SIG-M5 treated with dmso at 0.1 percent for 504 hours (cell line): ENCODE measurements around the gene TUFM.
"Not testable (repeated sequence)": the region's sequence is repeated elsewhere in the genome, so short reads cannot be mapped to it uniquely, and the experiment has no call there.

ENCODE experiments used
- DNase-seq: peaks from one replicate; lab custom pipeline; 2025; ENCODE audit not compliant: unreplicated experiment; lab: John Stamatoyannopoulos, UW

TUFM gene

DNA sequence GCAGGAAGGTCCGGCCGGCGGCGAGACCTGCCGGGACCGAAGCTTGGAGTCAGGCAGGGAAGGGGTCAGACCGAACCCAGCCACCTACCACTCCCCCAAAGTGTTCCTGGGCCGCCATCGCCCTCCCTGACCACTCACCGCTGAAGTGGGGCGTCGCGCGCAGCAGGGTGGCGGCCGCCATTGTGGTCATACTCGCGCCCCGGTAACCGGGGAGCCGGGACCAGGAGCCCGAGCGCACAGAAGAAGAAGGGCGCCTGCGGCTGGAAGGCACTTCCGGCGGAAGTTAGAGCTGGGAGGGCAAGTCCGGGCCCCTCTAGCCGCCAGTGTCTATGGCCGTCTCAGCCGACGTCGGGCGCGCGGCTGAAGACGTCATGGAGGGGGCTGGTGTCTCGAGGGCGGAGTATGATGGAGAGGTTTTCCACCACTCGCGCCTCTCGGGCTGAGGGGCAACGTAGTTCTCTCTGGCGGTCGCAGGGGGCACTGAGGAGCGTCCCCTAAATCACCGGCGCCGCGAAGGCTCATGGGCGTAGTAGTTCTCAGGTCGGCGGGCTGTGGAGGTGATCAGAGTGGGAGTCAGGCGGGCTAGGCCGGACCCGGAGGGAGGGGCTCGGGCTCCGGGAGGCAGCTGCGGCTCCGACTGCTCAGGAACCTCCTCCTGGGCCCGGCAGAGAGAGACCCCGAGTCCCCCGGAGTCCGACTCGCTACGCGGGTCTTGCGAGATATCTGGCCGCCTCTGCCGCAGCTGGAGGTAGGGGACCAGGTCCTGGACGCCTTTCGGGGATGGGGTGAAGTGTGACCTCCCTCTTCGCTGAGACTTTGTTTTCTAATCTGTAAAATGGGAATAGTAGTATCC, at the start of gene TUFM:
Gene TUFM, minus strand, starts transcription at position 269 of the 853 bp plus-strand sequence. Its CDS starts 79 bp downstream, at position 190.
- DNase-seq: peak; percentile 97

DNA sequence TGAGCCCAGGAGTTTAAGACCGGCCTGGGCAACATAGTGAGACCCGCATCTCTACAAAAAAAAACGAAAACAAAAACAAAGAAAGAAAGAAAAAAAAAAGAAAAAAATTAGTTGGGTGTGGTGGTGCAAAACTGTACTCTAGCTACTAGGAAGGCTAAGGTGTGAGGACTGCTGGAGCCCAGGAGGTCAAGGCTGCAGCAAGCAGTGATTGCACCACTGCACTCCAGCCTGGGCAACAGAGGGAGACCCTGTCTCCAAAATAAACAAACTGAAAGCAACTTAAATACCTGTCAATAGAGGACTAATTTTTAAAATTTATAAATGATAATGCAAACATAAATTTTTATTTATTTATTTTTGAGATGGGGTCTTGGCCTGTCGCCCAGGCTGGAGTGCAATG, 49.5 kb upstream of the TUFM start:
- DNase-seq: no peak

DNA sequence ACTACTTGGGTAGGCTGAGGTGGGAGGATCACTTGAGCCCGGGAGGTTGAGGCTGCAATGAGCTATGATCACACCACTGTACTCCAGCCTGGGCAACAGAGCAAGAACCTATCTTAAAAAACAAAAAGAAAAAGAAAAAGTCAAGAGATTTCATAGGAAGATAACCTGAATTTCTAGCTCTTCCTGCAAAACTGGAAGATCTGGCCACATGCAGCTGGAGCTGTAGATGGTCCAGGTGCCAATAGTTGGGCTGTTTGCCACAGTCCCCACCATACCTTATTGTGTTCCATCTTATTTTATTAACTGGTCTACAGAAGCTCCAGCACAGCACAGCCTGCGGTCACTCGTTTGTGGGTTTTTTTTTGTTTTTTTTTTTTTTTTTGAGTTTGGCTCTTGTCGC, 47.1 kb upstream of the TUFM start:
- no peak for DNase-seq

DNA sequence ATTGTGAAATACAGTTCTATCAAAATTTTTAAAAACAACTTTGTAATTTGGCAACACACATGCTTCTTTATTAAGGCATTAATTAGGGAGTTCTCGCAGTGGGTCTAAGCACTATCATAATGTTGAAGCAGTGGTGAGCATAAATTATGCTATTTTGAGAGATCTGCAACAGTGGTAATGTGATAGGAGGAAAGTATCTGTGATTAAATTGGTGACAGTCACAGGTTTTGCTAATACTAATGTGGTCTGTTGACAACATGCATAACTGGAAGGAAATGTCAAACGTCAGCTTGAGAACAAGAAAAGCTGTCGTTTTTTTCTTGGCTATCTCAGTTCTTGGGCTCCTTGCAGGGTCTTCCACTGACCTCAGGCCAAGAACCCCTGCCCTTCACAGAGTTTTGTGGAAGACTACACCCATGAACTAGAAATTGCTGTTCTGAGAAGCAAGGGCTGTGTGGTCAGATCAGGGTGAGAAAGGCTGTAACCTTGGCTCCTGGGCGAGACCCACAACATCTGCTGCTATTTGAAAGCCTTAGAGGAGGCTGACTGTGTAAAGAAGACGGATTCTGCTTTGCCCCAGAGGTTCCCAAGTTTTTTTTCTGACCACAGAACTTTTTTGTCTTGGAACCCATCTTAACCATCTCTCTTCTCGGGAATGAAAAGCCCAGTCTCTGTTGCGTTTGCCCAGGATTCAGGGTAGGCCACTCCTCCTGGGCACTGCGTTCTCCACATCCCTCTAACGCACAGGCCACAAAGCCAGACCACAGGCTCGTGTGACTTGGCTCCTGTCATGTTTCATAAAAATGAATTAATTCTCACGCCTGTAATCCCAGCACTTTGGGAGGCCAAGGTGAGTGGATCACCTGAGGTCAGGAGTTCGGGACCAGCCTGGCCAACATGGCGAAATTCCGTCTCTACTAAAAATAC, 46.1 kb upstream of the TUFM start:
- no peak for DNase-seq

DNA sequence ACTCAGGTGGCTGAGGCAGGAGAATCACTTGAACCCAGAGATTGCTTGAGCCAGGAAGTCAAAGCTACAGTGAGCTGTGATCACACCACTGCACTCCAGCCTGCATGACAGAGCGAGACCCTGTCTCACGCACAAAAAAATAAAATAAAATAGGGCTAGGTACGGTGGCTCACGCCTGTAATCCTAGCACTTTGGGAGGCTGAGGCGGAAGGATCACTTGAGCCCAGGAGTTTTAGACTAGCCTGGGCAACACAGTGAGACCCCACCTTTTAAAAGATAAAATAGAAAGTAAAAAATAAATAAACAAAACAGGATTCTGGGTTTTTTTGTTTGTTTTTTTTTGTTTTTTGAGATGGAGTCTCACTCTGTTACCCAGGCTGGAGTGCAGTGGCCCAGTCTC, 44.2 kb upstream of the TUFM start:
- not testable (repeated sequence) for DNase-seq

DNA sequence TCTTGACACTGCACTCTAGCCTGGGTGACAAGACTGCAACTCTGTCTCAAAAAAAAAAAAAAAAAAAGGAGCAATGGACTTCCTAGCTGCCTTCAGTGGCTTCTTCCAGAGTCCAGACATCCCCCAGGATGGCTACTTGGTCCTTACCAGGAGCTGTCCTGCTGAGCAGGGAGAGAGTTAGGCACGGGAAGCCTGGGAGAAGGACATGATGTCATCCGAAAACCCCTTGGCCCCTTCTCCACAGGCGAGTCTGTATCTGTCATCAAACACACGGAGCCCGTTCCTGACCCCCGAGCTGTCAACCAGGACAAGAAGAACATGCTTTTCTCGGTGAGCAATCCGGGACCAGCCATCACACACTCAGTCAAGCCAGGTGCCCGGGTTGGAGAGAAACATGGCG, 40.8 kb upstream of the TUFM start:
- DNase-seq: no peak

DNA sequence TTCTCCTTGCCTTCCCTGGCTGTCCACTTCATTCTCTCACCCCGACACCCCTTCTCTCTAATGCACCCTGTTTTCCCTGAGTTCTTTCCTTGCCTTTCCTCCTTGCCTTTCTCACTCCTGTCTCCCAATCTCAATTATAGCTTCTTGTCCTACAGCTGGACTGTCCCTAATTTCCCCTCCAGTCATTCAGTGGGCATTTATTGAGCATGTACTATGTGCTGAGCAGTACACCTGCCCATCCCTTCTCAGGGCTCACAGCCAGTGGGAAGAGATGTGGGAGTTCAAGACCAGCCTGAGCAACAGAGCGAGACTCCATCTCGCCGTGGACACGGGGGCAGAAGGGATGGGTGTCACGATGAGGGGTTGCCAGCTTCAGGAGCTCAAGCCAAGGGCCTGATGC, 37.9 kb upstream of the TUFM start:
- no peak for DNase-seq

DNA sequence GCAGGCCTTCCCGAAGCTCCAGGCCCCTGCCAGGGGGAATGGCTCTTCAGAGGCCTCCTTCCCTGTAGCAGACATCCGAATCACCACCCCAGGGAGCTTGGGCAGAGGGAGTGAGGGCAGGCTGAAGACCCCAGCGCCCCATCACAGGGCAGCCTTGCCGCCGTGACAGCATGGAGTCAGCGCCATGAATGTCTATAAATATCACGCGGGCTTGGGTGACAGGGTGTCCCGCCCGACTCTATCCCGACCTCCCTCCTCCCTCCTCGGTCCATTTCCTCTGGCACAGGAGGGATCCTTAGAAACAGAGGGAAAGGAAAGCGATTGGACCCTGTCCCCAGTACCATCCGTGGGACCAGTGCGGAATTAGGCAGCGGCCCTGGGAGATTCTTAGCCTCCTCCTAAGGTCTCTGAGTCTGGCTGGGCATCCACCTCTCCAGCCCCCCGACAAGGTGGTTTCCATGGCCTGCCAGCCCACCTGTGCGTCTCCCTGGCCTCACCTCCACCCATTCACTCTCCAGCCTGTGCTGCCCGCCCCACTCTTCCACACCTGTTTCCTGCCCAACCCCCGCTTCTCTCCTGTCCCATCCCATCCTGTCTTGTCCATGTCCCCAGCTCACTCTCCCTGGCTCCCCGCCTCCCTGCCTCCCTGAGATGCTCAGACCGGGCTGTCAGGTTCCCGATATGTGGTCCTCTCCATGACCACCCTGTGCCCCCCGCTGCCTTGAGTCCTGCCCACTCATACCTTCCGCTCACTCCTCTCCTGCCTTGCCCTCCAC, 37.3 kb upstream of the TUFM start:
- DNase-seq: no peak

DNA sequence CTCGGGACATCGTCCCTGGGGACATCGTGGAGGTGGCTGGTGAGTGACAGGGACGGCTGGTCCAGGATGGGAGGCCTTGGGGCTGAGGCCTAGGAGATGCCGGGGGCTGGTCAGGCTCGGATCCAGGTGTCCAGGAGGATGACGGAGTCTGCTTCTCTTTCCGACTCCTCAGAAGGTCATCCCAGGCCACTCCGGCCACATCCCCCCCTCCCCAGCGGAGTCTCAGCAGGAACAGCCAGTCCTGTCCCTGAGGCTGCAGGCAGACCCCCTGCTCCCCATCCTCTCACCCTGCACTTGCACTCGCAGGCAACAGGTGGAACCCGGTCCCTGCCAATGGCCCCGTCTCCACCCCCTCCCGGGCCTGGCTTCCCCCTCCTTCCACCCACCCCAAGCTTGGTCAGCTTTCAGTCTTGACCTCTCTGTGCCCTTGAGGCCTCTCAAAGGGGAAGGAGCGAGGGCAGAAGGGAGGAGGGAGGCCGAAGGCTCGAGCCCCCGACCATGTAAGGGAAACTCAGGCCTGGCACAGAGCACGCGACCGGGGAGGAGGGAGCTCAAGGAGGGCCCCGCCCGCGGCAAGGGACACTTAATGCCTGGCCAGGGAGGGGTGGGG, 36.5 kb upstream of the TUFM start:
- no peak for DNase-seq

DNA sequence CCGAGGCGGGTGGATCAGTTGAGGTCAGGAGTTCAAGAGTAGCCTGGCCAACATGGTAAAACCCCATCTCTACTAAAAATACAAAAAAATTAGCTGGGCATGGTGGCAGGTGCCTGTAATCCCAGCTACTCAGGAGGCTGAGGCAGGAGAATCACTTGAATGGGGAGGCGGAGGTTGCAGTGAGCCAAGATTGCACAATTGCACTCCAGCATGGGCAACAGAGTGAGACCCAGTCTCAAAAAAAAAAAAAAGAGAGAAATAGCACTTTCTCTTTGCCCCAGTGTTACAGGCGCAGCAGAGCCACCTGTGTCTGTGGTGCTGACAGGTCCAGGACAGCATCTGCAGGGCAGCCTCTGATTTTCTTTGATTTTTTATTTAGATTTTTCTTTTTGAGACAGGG, 35.4 kb upstream of the TUFM start:
- DNase-seq: not testable (repeated sequence)

DNA sequence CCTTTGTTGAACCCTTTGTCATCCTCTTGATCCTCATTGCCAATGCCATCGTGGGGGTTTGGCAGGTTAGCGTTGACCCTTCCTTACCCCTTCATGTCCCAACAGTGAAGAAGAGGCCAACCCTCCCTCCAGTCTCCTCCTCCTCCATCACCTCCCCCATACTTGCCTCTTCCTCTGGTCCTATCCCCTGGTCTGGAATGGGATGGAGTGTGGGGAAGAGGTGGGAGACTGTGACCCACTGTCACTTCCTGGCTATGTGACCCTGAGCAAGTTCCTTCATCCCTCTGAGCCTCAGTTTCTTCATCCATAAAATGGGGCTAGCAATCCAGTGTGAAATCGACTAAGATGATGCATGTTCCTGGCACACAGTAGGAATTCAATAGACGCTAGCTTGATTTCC, 34.8 kb upstream of the TUFM start:
- DNase-seq: no peak

DNA sequence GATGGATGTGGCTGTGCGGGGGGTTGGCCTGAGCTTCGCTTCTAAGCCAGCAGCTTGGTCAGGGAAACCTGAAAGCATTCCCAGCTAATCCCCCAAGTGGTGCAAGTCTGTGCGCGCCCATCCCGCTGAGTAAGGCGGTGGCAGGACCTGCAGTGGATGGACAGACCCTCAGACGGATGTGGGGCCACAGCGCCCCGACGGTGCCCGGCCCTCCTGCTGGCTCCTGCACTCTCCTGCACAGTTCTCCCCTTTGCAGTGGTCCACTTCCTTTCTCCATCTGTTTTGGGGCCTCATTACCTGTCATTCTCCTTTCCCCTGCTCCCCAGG, 34.4 kb upstream of the TUFM start:
- DNase-seq: no peak

DNA sequence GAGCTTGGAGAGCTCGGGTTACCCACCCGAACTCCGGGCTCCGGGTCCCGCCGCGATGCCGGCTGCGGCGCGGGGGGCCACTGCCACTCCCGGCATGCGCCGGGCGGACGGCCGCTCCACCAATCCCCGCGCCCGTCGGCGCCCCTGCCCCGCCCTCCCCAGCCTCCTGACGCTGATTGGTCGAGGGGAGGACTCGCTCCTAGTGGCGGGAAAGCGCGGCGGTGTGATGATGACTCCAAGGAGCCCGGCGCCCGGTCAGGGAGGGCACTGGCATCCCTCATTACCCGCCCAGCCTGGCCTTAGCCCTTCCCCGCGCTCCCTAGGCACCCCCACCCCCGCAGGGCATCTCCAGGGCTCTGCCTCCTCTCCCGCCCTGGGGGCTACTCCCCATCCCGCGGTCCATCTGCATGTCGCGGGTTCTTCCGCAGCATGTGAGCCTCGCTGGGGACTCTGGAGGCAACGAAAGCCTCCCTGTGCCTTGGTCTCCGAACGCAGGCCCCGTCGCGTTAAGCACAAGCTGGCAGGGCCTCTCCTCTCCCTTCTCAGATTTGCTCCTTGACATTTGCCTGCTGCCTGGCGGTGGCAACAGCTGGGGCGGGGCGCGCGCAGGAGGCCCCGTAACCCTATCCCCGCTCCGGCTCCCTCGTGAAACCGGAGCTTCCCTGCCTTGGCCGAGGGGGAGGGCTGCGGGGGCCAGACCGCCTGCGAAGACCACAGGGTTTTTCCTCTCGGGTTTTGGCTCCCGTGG, 33.9 kb upstream of the TUFM start:
- DNase-seq: peak; percentile 78

DNA sequence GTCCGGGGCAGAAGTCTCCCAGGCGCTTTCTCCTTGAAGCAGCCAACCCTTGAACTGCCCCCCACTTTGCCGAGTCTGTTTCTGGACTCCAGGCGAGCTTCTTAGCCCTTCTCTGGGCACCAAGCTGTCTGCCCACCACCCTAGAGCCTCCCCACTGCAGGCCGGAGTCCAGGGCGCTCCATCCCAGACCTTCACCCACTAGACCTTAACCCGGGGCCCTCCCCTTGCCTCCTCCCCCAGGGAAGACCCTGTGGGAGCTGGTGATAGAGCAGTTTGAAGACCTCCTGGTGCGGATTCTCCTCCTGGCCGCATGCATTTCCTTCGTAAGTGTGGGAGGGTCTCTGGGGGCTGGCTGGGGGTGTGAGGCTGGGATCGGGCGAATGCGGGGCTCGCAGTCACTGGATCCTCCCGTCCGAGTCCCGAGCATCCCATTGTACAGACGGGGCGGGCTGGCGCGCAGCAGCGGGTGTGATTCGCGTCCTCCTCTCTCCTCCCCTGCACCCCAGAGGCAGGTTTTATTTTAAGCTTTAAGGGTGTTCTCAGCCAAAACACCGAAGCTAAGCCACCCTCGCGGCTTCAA, 33.2 kb upstream of the TUFM start:
- no peak for DNase-seq

DNA sequence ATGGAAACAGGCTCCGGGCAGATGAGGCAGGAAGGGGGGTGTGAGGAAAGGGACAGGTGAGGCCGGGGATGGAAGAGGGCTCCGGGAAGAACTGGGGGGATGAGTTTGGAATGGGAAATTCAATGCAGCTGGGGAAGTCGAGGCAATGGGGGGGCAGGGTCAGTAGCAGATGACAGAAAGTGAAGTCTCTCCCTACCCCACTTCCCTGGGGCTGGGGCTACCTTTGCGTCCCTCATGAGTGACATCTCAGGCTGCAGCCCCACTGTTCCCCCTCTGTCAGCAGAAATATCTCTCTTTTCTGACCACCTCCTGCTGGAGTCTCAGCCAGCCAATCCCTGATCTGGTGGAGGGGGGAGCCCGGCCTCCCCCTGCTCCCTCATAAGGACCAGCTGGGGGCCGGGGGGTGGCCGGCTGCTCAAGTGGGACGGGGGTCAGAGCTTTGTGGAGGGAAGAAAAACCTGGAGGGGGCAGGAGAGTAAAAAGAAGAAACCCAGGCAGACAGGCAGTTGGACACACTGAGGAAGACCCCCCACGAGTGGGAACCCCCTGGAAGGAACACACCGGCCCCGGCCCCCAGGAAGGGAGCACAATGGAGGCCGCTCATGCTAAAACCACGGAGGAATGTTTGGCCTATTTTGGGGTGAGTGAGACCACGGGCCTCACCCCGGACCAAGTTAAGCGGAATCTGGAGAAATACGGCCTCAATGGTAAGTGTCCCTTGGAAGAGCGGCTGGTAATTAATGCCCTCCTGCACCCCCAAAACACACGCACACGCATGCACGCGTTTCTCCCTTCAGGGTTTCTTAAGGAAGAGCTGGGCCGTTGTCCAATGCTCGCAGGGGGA, 32.2 kb upstream of the TUFM start, which contains the start of gene ATP2A1:
Gene ATP2A1, plus strand, starts transcription at position 406 of the 844 bp plus-strand sequence. Its CDS starts 184 bp downstream, at position 590.
- DNase-seq: no peak

DNA sequence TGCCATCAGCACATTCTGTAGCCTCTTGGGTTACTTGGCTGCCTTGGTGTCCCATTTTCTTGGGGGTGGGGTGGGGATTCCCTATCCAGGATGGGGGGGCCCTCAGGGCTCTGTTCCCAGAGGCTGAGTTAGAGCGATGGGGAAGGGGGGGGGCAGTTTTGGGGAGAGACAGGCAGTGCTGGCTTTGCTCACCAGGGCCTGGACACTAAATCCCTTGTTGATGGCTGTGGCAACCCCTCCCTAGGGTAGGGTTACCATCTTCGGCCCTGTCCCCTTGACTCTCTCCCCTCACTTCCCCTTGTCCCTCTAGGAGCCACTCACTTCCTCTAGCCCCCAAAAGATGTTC, 31.5 kb upstream of the TUFM start:
- DNase-seq: no peak

DNA sequence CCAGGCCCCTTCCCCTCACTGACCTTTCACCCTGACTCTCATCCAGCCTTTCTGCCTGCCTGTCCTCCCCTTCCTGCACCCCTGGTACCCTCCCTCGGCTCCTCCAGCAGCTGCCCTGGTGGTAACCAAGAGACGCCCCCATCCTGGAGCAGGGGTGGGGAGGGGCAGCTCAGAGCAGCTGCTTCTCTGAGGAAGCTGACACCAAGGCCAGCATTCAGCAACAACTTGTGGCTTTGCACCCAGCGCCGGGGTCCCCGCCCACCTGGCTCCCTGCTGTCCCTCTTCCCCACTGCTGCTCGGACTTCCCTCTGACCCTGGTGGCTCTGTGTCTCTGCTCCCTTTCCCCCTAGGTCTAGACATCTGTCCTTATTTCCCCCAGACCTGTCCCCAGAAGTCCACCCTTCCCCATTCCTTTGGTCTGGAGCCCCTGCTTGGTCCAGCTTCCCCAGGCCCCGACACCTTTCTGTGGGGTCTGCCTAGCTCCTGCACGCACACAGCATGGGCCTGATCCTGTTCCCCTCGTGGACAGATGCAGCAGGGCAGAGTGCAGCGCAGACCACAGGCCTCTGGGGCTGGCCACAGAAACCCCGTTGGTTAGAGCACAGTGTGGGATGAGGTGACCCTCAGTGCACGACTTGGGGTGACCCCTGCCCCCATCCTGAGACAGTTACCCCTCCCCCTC, 31.0 kb upstream of the TUFM start:
- DNase-seq: no peak

DNA sequence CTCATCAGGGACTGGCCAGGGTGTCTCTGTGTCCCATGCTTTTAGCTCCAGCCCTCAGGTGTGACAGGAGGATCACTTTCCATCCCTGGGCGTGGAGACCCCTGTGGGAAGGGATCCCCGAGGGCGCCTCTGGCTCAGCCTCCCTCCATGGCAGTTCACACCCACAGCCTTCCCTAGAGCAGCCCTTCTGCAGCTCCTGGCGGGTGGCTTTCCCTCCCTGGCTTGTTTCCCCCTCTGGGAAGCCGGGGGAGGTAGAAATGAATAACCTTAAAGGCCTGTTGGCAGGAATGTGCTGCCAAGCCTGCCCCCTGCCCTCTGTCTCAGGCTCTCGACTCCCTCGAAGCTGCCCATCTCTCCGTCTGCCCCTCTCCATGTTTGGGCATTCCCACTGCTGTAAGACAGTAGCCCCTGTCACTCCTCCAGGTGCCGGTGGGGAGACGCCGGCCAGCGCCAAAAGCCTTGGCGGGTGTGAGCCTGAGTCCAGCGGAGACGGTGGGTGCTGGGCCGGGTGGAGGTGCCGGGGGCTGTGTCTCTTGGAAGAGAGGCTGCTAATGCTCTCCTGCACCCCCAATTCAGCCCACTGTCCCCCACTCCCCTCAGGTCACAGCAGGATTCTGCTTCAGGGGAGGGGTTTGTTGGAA, 30.0 kb upstream of the TUFM start:
- DNase-seq: no peak
